Inflammatory macrophage (primary cell): ENCODE data around the gene DARS1.
"Not testable (repeated sequence)": the region's sequence is repeated elsewhere in the genome, so short reads cannot be mapped to it uniquely, and the experiment has no call there.

Experiments used
- DNase-seq, 2 donors: peaks; one replicate each; pipeline ENCODE4 v3.0.0-alpha.2; 2020 to 2022

DARS1 gene

GRCh38 chr2:135980434-135981079 is 4.9 kb downstream of the DARS1 start:
- DNase-seq, result peak in 1 of 2 donors; percentile 10

- DNase-seq, result no peak
Observed at GRCh38 chr2:135975702-135976101, 9.7 kb downstream of the DARS1 start.

GRCh38 chr2:135974036-135974435 is 11.4 kb downstream of the DARS1 start:
- no peak for DNase-seq

- no peak for DNase-seq
Observed at GRCh38 chr2:135969655-135970387, 15.6 kb downstream of the DARS1 start.

GRCh38 chr2:135965756-135966155 is 19.7 kb downstream of the DARS1 start:
- DNase-seq, result no peak

GRCh38 chr2:135964404-135964803 is 21.0 kb downstream of the DARS1 start:
- not testable (repeated sequence) for DNase-seq

- DNase-seq, result no peak
Observed at GRCh38 chr2:135963841-135964240, 21.6 kb downstream of the DARS1 start.

- no peak for DNase-seq
Observed at GRCh38 chr2:135962366-135963123, 22.9 kb downstream of the DARS1 start.

GRCh38 chr2:135960656-135961551 is 24.5 kb downstream of the DARS1 start:
- DNase-seq, result no peak

GRCh38 chr2:135960150-135960549 is 25.3 kb downstream of the DARS1 start:
- no peak for DNase-seq

GRCh38 chr2:135958927-135959326 is 26.5 kb downstream of the DARS1 start:
- not testable (repeated sequence) for DNase-seq

- no peak for DNase-seq
Observed at GRCh38 chr2:135954020-135954601, 31.3 kb downstream of the DARS1 start.

GRCh38 chr2:135952891-135953290 is 32.5 kb downstream of the DARS1 start:
- peak in 1 of 2 donors; percentile 24 for DNase-seq

GRCh38 chr2:135951041-135951583 is 34.3 kb downstream of the DARS1 start:
- DNase-seq, result no peak

- no peak for DNase-seq
Observed at GRCh38 chr2:135949451-135950234, 35.8 kb downstream of the DARS1 start.

- DNase-seq, result no peak
Observed at GRCh38 chr2:135948642-135949355, 36.6 kb downstream of the DARS1 start.

GRCh38 chr2:135948141-135948540 is 37.3 kb downstream of the DARS1 start:
- no peak for DNase-seq

- DNase-seq, result no peak
Observed at GRCh38 chr2:135947483-135947882, 37.9 kb downstream of the DARS1 start.

- DNase-seq, result no peak
Observed at GRCh38 chr2:135945526-135945925, 39.9 kb downstream of the DARS1 start.

- DNase-seq, result no peak
Observed at GRCh38 chr2:135944625-135945024, 40.8 kb downstream of the DARS1 start.
